Activated naive CD4-positive, alpha-beta T cell treated with anti-CD3 and anti-CD28 coated beads, Interleukin-2, amount 50 U/mL, for 24 hours (primary cell): ENCODE measurements around the gene LGALS8.
A peak's percentile ranks its signal among the peaks of the same experiment; 100 is the strongest.

Experiments
- H3K27ac Mint-ChIP-seq: one replicate; pipeline ENCODE4 v1.8.0; 2021; ENCODE audit warnings: mild to moderate bottlenecking, mixed read lengths
- H3K27me3 Mint-ChIP-seq: one replicate; pipeline ENCODE4 v1.8.0; 2021; ENCODE audit warnings: mixed read lengths
- H3K36me3 Mint-ChIP-seq: one replicate; pipeline ENCODE4 v1.8.0; 2021; ENCODE audit warnings: mixed read lengths
- H3K4me1 Mint-ChIP-seq: one replicate; pipeline ENCODE4 v1.8.0; 2021; ENCODE audit warnings: mixed read lengths
- H3K4me3 Mint-ChIP-seq: one replicate; pipeline ENCODE4 v1.8.0; 2021; ENCODE audit warnings: mild to moderate bottlenecking, mixed read lengths
- H3K9me3 Mint-ChIP-seq: one replicate; pipeline ENCODE4 v1.8.0; 2021; ENCODE audit warnings: mixed read lengths

The LGALS8 gene

GRCh38 chr1:236522937-236523703 lies 662 bp upstream of the LGALS8 start:
- Mint-ChIP-seq H3K36me3 (peaks cover 8% of the 10 kb centered on the region), H3K27me3 (no peaks in the 10 kb centered on the region), H3K9me3 (no peaks in the 10 kb centered on the region), H3K4me3 (peak overlapping the region; percentile 94), H3K27ac (peak overlapping the region; percentile 100), H3K4me1 (peaks cover 31% of the 10 kb centered on the region)

GRCh38 chr1:236524142-236524894 lies 536 bp downstream of the LGALS8 start:
- Mint-ChIP-seq H3K4me1 (peaks cover 35% of the 10 kb centered on the region), H3K27me3 (no peaks in the 10 kb centered on the region), H3K27ac (peak overlapping the region; percentile 100), H3K36me3 (peaks cover 11% of the 10 kb centered on the region), H3K4me3 (peak overlapping the region; percentile 94), H3K9me3 (no peaks in the 10 kb centered on the region)

GRCh38 chr1:236524895-236525184 lies 1.1 kb downstream of the LGALS8 start:
- peaks cover 11% of the 10 kb centered on the region for H3K36me3 Mint-ChIP-seq
- H3K27ac Mint-ChIP-seq = peak overlapping the region; percentile 100
- H3K27me3 Mint-ChIP-seq = no peaks in the 10 kb centered on the region
- no peaks in the 10 kb centered on the region for H3K9me3 Mint-ChIP-seq
- peaks cover 35% of the 10 kb centered on the region for H3K4me1 Mint-ChIP-seq
- H3K4me3 Mint-ChIP-seq = peak overlapping the region; percentile 94

- H3K9me3 Mint-ChIP-seq = no peaks in the 10 kb centered on the region
- H3K27me3 Mint-ChIP-seq = no peaks in the 10 kb centered on the region
- peak overlapping the region; percentile 13 for H3K27ac Mint-ChIP-seq
- H3K4me1 Mint-ChIP-seq = peaks cover 46% of the 10 kb centered on the region
- peaks cover 13% of the 10 kb centered on the region for H3K36me3 Mint-ChIP-seq
- H3K4me3 Mint-ChIP-seq = no peak overlapping the region
Measured at GRCh38 chr1:236526079-236526478, 2.3 kb downstream of the LGALS8 start.

GRCh38 chr1:236530286-236530685 lies 6.5 kb downstream of the LGALS8 start:
- Mint-ChIP-seq H3K36me3 (peaks cover 17% of the 10 kb centered on the region), H3K27me3 (no peaks in the 10 kb centered on the region), H3K27ac (peak overlapping the region; percentile 4), H3K4me1 (peaks cover 56% of the 10 kb centered on the region), H3K9me3 (no peaks in the 10 kb centered on the region), H3K4me3 (no peak overlapping the region)

- peaks cover 17% of the 10 kb centered on the region for H3K36me3 Mint-ChIP-seq
- no peak overlapping the region for H3K27ac Mint-ChIP-seq
- H3K27me3 Mint-ChIP-seq = no peaks in the 10 kb centered on the region
- H3K9me3 Mint-ChIP-seq = no peaks in the 10 kb centered on the region
- H3K4me3 Mint-ChIP-seq = no peak overlapping the region
- peaks cover 60% of the 10 kb centered on the region for H3K4me1 Mint-ChIP-seq
Measured at GRCh38 chr1:236530959-236531358, 7.2 kb downstream of the LGALS8 start.

- peak overlapping the region; percentile 9 for H3K27ac Mint-ChIP-seq
- H3K4me1 Mint-ChIP-seq = peaks cover 52% of the 10 kb centered on the region
- H3K4me3 Mint-ChIP-seq = no peak overlapping the region
- no peaks in the 10 kb centered on the region for H3K9me3 Mint-ChIP-seq
- no peaks in the 10 kb centered on the region for H3K27me3 Mint-ChIP-seq
- peaks cover 12% of the 10 kb centered on the region for H3K36me3 Mint-ChIP-seq
Measured at GRCh38 chr1:236532850-236533249, 9.1 kb downstream of the LGALS8 start.

GRCh38 chr1:236534151-236534651 lies 10.4 kb downstream of the LGALS8 start:
- H3K36me3 Mint-ChIP-seq = peaks cover 9% of the 10 kb centered on the region
- peak overlapping the region; percentile 51 for H3K4me3 Mint-ChIP-seq
- no peaks in the 10 kb centered on the region for H3K27me3 Mint-ChIP-seq
- H3K4me1 Mint-ChIP-seq = peaks cover 48% of the 10 kb centered on the region
- H3K27ac Mint-ChIP-seq = peak overlapping the region; percentile 91
- no peaks in the 10 kb centered on the region for H3K9me3 Mint-ChIP-seq

- no peaks in the 10 kb centered on the region for H3K27me3 Mint-ChIP-seq
- H3K4me3 Mint-ChIP-seq = no peak overlapping the region
- peaks cover 12% of the 10 kb centered on the region for H3K36me3 Mint-ChIP-seq
- H3K4me1 Mint-ChIP-seq = peaks cover 46% of the 10 kb centered on the region
- H3K9me3 Mint-ChIP-seq = no peaks in the 10 kb centered on the region
- peak overlapping the region; percentile 92 for H3K27ac Mint-ChIP-seq
Measured at GRCh38 chr1:236535190-236535589, 11.4 kb downstream of the LGALS8 start.

GRCh38 chr1:236535662-236536161 lies 11.9 kb downstream of the LGALS8 start:
- Mint-ChIP-seq H3K9me3 (no peaks in the 10 kb centered on the region), H3K4me3 (no peak overlapping the region), H3K27me3 (no peaks in the 10 kb centered on the region), H3K36me3 (peaks cover 14% of the 10 kb centered on the region), H3K27ac (peak overlapping the region; percentile 92), H3K4me1 (peaks cover 41% of the 10 kb centered on the region)

- H3K36me3 Mint-ChIP-seq = peaks cover 12% of the 10 kb centered on the region
- H3K27ac Mint-ChIP-seq = no peak overlapping the region
Measured at GRCh38 chr1:236536540-236536939, 12.8 kb downstream of the LGALS8 start.

GRCh38 chr1:236540813-236541465 lies 17.2 kb downstream of the LGALS8 start:
- Mint-ChIP-seq H3K9me3 (no peaks in the 10 kb centered on the region), H3K27me3 (no peaks in the 10 kb centered on the region), H3K4me3 (no peak overlapping the region), H3K4me1 (peaks cover 10% of the 10 kb centered on the region), H3K36me3 (peaks cover 24% of the 10 kb centered on the region), H3K27ac (peak overlapping the region; percentile 8)

More at GRCh38 chr1:236536540-236536939, 12.8 kb downstream of the LGALS8 start:
- H3K4me1 Mint-ChIP-seq = peaks cover 35% of the 10 kb centered on the region
- no peaks in the 10 kb centered on the region for H3K9me3 Mint-ChIP-seq
- H3K4me3 Mint-ChIP-seq = no peak overlapping the region
- no peaks in the 10 kb centered on the region for H3K27me3 Mint-ChIP-seq

- H3K27me3 Mint-ChIP-seq = no peaks in the 10 kb centered on the region
- H3K9me3 Mint-ChIP-seq = no peaks in the 10 kb centered on the region
- peaks cover 30% of the 10 kb centered on the region for H3K36me3 Mint-ChIP-seq
- H3K4me1 Mint-ChIP-seq = peaks cover 14% of the 10 kb centered on the region
- no peak overlapping the region for H3K27ac Mint-ChIP-seq
- H3K4me3 Mint-ChIP-seq = no peak overlapping the region
Measured at GRCh38 chr1:236541710-236542109, 17.9 kb downstream of the LGALS8 start.

GRCh38 chr1:236543065-236543669 lies 19.4 kb downstream of the LGALS8 start:
- no peaks in the 10 kb centered on the region for H3K9me3 Mint-ChIP-seq
- peaks cover 31% of the 10 kb centered on the region for H3K36me3 Mint-ChIP-seq
- H3K4me1 Mint-ChIP-seq = peaks cover 17% of the 10 kb centered on the region
- no peak overlapping the region for H3K27ac Mint-ChIP-seq
- H3K4me3 Mint-ChIP-seq = no peak overlapping the region
- no peaks in the 10 kb centered on the region for H3K27me3 Mint-ChIP-seq

GRCh38 chr1:236545621-236546169 lies 21.9 kb downstream of the LGALS8 start:
- no peaks in the 10 kb centered on the region for H3K27me3 Mint-ChIP-seq
- peaks cover 36% of the 10 kb centered on the region for H3K36me3 Mint-ChIP-seq
- H3K4me1 Mint-ChIP-seq = peaks cover 17% of the 10 kb centered on the region
- peak overlapping the region; percentile 84 for H3K27ac Mint-ChIP-seq
- no peaks in the 10 kb centered on the region for H3K9me3 Mint-ChIP-seq
- H3K4me3 Mint-ChIP-seq = no peak overlapping the region
